ENCODE measurements around the gene SLC25A51. TPM values are rescaled to one million over a fixed set of nuclear protein-coding genes. Genes with fewer than 3 reads are reported as not detected.

The SLC25A51 gene
- total RNA-seq, 2 donors from 2014 or later, result 19.4 to 22.7 TPM

DNA sequence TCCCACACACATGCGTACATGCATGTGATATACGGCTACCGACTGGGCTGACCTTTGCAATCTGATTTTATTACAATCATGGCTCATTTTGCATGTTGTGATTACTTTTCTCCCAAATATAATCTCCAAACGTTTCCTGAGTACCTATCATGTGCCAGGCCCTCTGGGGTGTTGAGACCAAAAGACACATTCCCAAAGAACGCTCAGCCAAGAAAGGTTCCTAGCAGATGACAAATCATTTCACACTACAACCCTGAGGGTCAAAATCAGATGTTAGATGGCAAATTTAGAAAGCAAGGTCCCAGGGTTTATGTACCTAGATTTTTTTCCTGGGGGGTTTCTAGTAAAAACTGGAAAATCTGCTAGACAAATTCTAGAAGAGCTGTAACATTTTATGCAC, 32.4 kb upstream of the SLC25A51 start:
- no peak overlapping the region for H3K27ac ChIP-seq
- H3K4me1 ChIP-seq, result no peaks in the 10 kb centered on the region
- no peaks in the 10 kb centered on the region for H3K27me3 ChIP-seq
- no peak overlapping the region for H3K4me3 ChIP-seq
- intact Hi-C loops (cut with DNase I), result no loop called here
- TF ChIP-seq, protein P1, sequence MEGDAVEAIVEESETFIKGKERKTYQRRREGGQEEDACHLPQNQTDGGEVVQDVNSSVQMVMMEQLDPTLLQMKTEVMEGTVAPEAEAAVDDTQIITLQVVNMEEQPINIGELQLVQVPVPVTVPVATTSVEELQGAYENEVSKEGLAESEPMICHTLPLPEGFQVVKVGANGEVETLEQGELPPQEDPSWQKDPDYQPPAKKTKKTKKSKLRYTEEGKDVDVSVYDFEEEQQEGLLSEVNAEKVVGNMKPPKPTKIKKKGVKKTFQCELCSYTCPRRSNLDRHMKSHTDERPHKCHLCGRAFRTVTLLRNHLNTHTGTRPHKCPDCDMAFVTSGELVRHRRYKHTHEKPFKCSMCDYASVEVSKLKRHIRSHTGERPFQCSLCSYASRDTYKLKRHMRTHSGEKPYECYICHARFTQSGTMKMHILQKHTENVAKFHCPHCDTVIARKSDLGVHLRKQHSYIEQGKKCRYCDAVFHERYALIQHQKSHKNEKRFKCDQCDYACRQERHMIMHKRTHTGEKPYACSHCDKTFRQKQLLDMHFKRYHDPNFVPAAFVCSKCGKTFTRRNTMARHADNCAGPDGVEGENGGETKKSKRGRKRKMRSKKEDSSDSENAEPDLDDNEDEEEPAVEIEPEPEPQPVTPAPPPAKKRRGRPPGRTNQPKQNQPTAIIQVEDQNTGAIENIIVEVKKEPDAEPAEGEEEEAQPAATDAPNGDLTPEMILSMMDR (IDR thresholded peaks at IDR 0.05), result no peak
- H3K9ac ChIP-seq (ENCODE audit: low read depth in 2 of 2, low read length in 2 of 2), result no peak overlapping the region
- no peaks in the 10 kb centered on the region for H3K9me3 ChIP-seq
- DNase-seq, result no peak
- no peaks in the 10 kb centered on the region for H3K36me3 ChIP-seq

DNA sequence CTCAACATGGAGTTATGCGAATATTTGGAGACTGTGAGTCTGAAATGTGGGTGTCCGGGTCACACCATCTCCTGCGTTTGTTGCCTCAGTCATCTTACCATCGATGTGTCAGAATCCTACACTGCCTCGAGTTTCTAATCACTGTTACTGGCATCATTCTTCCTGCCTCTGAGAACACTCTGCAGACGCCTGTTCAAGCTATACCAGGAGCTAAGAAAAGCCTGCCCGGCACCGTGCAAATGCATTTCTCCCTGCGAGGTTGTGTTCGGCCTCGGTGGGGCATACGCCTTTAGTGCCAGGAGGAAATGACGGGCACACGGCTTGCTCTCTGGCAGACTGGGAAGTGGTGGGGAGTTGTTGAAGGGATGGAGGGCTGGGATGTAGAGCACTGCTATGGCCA, 31.2 kb upstream of the SLC25A51 start:
- TF ChIP-seq, protein P1 (IDR thresholded peaks at IDR 0.05), result no peak

DNA sequence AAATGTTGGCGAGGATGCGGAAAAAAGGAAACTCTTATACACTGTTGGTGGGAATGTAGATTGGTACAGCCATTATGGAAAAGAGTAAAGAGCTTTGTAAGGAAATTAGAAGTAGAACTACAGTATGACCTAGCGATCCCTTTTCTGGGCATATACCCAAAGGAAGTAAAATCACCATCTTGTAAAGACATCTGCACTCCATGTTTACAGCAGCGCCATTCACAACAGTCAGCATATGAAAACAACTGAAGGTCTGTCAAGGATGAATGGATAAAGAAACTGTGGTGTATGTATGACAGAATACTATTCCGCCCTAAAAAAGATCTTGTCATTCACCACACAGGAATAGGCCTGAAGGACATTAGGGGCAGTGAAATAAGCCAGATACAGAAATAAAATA, 27.7 kb upstream of the SLC25A51 start:
- H3K27ac ChIP-seq, result no peak overlapping the region
- no peaks in the 10 kb centered on the region for H3K9me3 ChIP-seq
- no peaks in the 10 kb centered on the region for H3K36me3 ChIP-seq
- DNase-seq, result no peak
- H3K4me3 ChIP-seq, result no peak overlapping the region
- no peaks in the 10 kb centered on the region for H3K27me3 ChIP-seq
- no peaks in the 10 kb centered on the region for H3K4me1 ChIP-seq
- no peak overlapping the region for H3K9ac ChIP-seq (ENCODE audit: low read depth in 2 of 2, low read length in 2 of 2)
- TF ChIP-seq, protein P1 (IDR thresholded peaks at IDR 0.05), result no peak
- intact Hi-C loops (cut with DNase I), result no loop called here

More for the DNA sequence above, 31.2 kb upstream of the SLC25A51 start:
- Histone ChIP-seq H3K9me3 (no peaks in the 10 kb centered on the region), H3K4me3 (no peak overlapping the region), H3K36me3 (no peaks in the 10 kb centered on the region), H3K9ac (ENCODE audit: low read depth in 2 of 2, low read length in 2 of 2) (no peak overlapping the region), H3K27ac (no peak overlapping the region), H3K4me1 (no peaks in the 10 kb centered on the region), H3K27me3 (no peaks in the 10 kb centered on the region)
- intact Hi-C loops (cut with DNase I), result no loop called here
- no peak for DNase-seq

DNA sequence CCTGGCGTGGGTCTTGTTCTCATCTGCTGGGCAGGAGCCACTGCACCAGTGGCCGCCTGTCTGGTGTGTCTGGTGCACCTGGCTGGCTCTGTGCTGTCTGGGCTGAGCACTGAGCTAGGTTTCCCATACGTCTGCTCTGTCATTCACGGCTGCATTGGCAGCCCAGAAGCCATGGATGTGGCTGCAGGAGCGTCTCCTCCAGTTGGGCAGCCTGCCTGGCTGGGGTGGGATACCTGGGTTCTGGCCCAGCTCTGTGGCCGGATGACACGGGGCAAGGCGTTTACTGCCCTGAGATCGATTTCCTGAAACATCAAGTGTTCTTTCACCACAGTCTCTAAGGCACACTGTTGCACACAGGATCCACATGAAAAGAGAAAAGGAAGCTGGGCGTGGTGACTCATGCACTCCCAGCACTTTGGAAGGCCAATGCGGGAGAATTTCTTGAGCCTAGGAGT, 25.5 kb upstream of the SLC25A51 start:
- Histone ChIP-seq H3K4me1 (no peaks in the 10 kb centered on the region), H3K36me3 (no peaks in the 10 kb centered on the region), H3K9ac (ENCODE audit: low read depth in 2 of 2, low read length in 2 of 2) (no peak overlapping the region), H3K27ac (no peak overlapping the region), H3K4me3 (no peak overlapping the region), H3K9me3 (no peaks in the 10 kb centered on the region), H3K27me3 (no peaks in the 10 kb centered on the region)
- DNase-seq, result no peak
- TF ChIP-seq, protein P1 (IDR thresholded peaks at IDR 0.05), result no peak
- intact Hi-C loops (cut with DNase I), result no loop called here

DNA sequence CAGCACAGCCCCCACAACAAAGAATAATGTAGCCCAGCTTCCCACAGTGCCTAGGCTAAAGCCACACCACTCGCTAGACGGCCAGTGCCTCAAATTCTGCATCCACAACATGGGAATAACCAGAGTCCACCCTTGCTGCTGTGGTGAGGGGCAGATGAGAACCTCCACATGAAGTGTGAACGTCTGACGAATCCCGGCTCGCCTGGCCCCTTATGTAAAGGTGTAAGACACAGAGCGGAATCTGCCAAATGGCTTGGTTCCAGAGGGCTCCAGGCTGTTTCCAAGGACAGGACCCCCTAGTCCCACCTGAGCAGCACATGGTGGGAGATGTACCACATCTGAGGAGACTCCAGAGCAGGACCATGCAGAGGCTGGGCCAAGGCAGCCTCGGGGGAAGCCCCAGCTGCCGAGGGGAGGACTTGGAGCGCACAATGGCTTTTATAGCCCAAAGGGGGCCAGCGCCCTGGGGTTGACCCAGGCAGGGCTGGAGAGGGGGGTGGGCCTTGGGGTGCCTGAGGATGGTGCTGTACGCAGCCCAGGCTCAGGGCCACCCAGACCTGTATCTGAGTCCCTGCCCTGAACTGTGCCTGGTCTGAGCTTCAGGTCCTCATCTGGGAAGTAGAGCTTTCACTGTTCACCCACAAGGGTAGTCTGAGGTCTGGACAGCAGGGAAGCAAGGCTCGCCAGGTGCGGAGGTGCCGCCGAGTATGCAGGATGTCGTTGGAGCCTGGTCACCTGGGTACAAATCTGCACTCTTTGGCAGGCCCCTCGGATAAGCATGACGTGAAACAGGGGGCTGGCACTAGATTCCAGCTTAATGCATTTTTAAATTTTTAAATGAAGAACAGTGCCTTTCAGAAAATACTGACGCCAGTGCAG, 24.9 kb upstream of the SLC25A51 start:
- intact Hi-C loops (cut with DNase I), result no loop called here
- DNase-seq, result no peak
- TF ChIP-seq, protein P1 (IDR thresholded peaks at IDR 0.05), result no peak
- H3K9me3 ChIP-seq, result no peaks in the 10 kb centered on the region
- H3K4me3 ChIP-seq, result no peak overlapping the region
- no peaks in the 10 kb centered on the region for H3K4me1 ChIP-seq
- no peak overlapping the region for H3K27ac ChIP-seq
- no peaks in the 10 kb centered on the region for H3K27me3 ChIP-seq
- H3K9ac ChIP-seq (ENCODE audit: low read depth in 2 of 2, low read length in 2 of 2), result no peak overlapping the region
- H3K36me3 ChIP-seq, result no peaks in the 10 kb centered on the region

Data from colonic mucosa (tissue), 4 donors.